ENCODE results near the gene MARK3. TPM values are rescaled to one million over a fixed set of nuclear protein-coding genes. Genes with fewer than 3 reads are reported as not detected.

MARK3 gene
- total and polyA plus RNA-seq, 2 donors (not counting 1 experiment from before 2014, with no cell fraction given), result 73.0 to 142 TPM

DNA sequence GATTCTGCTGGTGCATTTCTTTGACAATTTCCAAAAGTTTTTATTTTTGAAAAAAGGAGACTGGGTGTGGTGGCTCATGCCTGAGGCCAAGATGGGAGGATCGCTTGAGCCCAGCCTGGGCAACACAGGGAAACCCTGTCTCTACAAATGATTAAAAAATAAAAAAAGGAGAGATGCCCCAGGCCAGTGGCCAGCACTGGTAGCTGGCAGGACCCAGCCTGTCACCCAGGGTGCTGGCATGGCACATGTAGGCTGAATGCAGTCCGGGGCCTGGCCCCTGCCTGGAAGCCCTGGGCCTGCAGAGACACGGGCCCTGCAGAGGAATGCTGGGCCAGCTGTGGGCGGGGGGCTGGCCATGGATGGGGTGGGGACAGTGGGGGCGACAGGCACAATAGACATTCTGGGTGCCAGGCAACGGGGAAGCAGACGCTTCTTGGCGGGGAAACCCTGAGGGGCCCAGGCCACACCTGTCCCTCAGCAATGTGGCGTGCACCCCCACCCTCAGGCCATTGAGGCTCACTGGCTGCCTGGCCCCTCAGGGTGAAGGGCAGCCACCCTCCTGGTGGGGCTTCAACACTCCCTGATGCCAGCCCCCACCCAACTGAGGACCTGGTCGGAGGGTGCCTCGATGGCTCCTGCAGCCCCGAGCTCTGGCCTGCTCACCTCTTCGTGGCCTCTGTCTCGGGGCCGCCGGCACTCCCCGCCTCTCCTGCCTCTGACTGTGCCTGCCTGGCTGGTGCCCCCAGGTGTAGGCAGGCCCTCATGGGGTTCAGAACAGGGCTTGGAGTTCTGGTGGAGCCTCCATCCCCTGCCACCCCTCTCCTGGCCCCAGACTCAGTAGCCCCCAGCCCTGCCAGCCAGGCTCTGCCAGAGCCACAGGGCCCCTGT, 155.8 kb downstream of the MARK3 start:
- H3K4me3 Mint-ChIP-seq, result no peak overlapping the region
- no peaks in the 10 kb centered on the region for H3K4me1 Mint-ChIP-seq
- intact Hi-C loops (cut with micrococcal nuclease), result no loop called here
- 66% methylated on average over 17 of the region's 17 CpGs for WGBS (ENCODE audit: insufficient coverage)
- H2AFZ ChIP-seq (ENCODE audit: insufficient read depth, low read depth, low read length, poor library complexity, severe bottlenecking), result no peak overlapping the region
- peaks cover 0 to 16% (median 2%) of the 10 kb centered on the region in 4 experiments for H3K27me3 ChIP-seq (replicated peaks in 1 of 4; ENCODE audit: control extremely low read depth in 1 of 4, control insufficient read depth in 3 of 4, insufficient read depth in 4 of 4, low read length in 3 of 4)
- peaks cover under 1% of the 10 kb centered on the region for H4K20me1 ChIP-seq (ENCODE audit: control insufficient read depth, insufficient read depth, low read length, poor library complexity, severe bottlenecking)
- H3K9ac ChIP-seq (ENCODE audit: low read length), result no peak overlapping the region
- no peak overlapping the region for H3K27ac ChIP-seq (ENCODE audit: low read length in 2 of 2)
- H3K79me2 ChIP-seq (ENCODE audit: control insufficient read depth, insufficient read depth, low read length), result no peaks in the 10 kb centered on the region
- no peaks in the 10 kb centered on the region for H3K4me1 ChIP-seq (ENCODE audit: control insufficient read depth in 2 of 2, insufficient read depth in 2 of 2, low read length in 2 of 2)
- no peak overlapping the region for H3K27ac Mint-ChIP-seq
- no peaks in the 10 kb centered on the region for H3K9me3 Mint-ChIP-seq (ENCODE audit: insufficient read depth)
- no peak overlapping the region for H3K4me2 ChIP-seq (replicated peaks; ENCODE audit: low read depth, low read length, poor library complexity, severe bottlenecking)
- CTCF ChIA-PET, result interaction anchor here (0.6 to 1.3 kb wide), 3 partner anchors 20 to 362 kb away, joined by 3 to 8 read pairs (median 7); no protein-coding TSS in a partner anchor
- no peak for ATAC-seq (ENCODE audit: low read depth)
- no peak overlapping the region for H3K4me3 ChIP-seq (ENCODE audit: control extremely low read depth in 1 of 5, extremely low read depth in 1 of 5, insufficient read depth in 1 of 5, low read depth in 2 of 5, low read length in 4 of 5)
- no peaks in the 10 kb centered on the region for H3K9me3 ChIP-seq (ENCODE audit: control extremely low read depth in 1 of 3, control insufficient read depth in 2 of 3, insufficient read depth in 1 of 3, low read length in 2 of 3)
- no peaks in the 10 kb centered on the region for H3K27me3 Mint-ChIP-seq
- no peak for TF ChIP-seq EZH2 (IDR thresholded peaks at IDR 0.05; ENCODE audit: borderline replicate concordance, insufficient read depth, low read depth, low read length, poor library complexity, severe bottlenecking)
- TF ChIP-seq, protein P1, sequence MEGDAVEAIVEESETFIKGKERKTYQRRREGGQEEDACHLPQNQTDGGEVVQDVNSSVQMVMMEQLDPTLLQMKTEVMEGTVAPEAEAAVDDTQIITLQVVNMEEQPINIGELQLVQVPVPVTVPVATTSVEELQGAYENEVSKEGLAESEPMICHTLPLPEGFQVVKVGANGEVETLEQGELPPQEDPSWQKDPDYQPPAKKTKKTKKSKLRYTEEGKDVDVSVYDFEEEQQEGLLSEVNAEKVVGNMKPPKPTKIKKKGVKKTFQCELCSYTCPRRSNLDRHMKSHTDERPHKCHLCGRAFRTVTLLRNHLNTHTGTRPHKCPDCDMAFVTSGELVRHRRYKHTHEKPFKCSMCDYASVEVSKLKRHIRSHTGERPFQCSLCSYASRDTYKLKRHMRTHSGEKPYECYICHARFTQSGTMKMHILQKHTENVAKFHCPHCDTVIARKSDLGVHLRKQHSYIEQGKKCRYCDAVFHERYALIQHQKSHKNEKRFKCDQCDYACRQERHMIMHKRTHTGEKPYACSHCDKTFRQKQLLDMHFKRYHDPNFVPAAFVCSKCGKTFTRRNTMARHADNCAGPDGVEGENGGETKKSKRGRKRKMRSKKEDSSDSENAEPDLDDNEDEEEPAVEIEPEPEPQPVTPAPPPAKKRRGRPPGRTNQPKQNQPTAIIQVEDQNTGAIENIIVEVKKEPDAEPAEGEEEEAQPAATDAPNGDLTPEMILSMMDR (IDR thresholded peaks at IDR 0.05), result no peak
- H3K36me3 ChIP-seq (replicated peaks in 1 of 2; ENCODE audit: control extremely low read depth in 1 of 2, control insufficient read depth in 1 of 2, extremely low read depth in 1 of 2, insufficient read depth in 2 of 2, low read length in 1 of 2), result no peaks in the 10 kb centered on the region
- POLR2A ChIA-PET, result interaction anchor here (0.8 kb wide), 1 partner anchor 22 kb away, joined by 3 read pairs; no protein-coding TSS in a partner anchor
- no peak for DNase-seq

All from B cell (primary cell).